GM19023 (cell line): ENCODE data around the gene WDR49.

Experiments used
- ATAC-seq: cut with Tn5 transposase; IDR thresholded peaks from one replicate; pipeline ENCODE4 v1.9.1; 2021; ENCODE audit warnings: mild to moderate bottlenecking, moderate library complexity; ENCODE audit not compliant: unreplicated experiment

The WDR49 gene

DNA sequence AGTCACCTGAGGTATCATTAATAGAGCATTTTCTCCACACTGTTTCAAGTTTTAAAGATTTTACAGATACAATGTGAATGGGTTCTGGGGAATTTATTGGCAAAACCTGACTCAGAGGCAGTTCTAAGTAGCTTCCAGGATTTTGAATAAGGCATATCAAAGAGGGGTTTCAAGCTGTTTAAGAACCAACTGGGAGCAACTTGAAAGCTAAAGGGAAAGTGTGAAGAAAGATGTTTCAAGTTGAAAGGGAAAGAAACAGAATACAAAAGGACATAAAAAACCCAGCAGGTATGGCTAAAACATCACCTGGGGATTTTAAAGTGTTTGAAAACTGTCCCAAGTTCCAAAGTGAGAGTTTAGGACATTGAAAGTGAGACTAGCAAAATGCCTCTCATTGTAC lies 162.1 kb downstream of the WDR49 start:
- ATAC-seq = no peak

- ATAC-seq = no peak
Observed at GRCh38 chr3:167489571-167489970, 164.2 kb downstream of the WDR49 start.

GRCh38 chr3:167487556-167487955 lies 166.2 kb downstream of the WDR49 start:
- ATAC-seq = no peak

GRCh38 chr3:167484551-167484950 lies 169.2 kb downstream of the WDR49 start:
- ATAC-seq = no peak

- ATAC-seq = no peak
Observed at GRCh38 chr3:167483708-167484475, 169.8 kb downstream of the WDR49 start.

DNA sequence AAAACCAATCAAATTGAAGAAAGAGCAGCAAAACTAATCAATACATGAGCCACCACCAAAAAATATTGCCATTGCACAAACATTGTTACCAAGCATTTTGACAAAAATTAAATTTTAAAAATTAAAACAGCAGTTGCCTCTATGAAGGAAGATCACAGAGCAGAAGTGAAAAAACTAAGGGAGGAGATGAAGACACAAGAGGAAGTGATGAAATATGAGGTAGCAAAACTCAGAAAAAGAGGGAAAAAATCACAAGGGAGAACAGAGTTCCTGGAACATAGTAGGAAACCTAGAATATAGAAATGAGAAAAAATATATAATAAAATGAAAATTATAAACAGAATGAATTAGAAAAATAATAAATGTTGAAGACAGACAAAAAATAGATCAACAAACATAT lies 172.6 kb downstream of the WDR49 start:
- ATAC-seq = no peak

GRCh38 chr3:167480748-167481147 lies 173.0 kb downstream of the WDR49 start:
- no peak for ATAC-seq

- no peak for ATAC-seq
Observed at GRCh38 chr3:167473863-167474262, 179.9 kb downstream of the WDR49 start, which contains the start of gene SERPINI2. Gene SERPINI2 (minus strand): TSS chr3:167474042. CDS start chr3:167471834, 2,208 bp downstream.

GRCh38 chr3:167469381-167469780 lies 184.4 kb downstream of the WDR49 start:
- no peak for ATAC-seq

DNA sequence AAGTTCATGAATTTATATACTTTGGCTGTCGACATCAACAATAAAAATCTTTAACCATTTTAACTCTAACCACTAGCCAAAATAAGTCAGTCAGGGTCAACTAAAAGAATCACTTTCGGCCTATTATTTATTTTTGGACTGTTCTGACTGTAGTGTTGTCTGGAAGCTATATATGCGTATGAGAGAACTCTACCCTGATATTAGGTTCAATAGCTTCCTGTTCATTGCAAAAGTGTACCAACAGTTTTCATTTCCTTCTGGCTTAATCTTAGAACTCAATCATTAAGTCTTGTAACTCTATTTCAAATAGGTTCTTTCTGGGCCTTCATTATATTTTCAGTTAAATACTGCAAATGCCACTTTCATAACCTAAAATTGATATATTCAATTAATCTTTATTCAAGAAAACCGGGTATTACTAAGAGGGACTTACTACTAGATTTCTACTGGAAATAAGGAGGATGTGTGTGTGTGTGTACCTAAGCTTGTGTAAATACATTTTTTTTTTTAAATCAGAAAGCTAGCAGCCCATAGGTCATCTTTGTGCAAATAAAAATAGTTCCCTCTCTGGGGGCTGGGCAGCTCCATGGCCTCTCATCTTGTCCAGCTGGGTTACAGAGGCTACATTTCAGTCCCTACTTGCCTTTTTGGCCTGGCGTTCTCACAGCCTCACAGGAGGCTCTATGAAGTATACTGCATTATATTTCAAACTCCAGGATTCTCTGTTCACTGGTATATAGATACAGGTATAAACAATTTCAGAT lies 185.7 kb downstream of the WDR49 start:
- ATAC-seq = no peak

DNA sequence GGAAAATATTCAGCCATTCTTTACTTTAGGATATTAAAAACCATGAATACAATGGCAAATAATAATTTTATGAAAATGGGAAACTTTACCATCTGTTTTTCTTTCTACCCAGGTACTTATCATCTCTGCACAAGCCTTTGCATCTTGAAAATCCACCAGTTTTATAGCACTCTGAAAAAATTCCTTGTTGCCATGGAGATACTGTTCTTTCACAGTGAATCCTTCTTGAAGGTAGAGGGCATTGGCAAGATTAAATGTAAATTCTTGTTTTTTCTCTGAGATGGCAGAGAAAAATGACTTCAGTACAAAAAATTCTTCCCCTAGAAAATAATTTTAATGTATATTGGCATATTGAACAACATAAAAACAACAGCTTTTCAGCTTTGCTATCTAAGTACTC lies 186.8 kb downstream of the WDR49 start:
- ATAC-seq = no peak

GRCh38 chr3:167456157-167456799 lies 197.5 kb downstream of the WDR49 start:
- no peak for ATAC-seq

- no peak for ATAC-seq
Observed at GRCh38 chr3:167453815-167454214, 199.9 kb downstream of the WDR49 start.

DNA sequence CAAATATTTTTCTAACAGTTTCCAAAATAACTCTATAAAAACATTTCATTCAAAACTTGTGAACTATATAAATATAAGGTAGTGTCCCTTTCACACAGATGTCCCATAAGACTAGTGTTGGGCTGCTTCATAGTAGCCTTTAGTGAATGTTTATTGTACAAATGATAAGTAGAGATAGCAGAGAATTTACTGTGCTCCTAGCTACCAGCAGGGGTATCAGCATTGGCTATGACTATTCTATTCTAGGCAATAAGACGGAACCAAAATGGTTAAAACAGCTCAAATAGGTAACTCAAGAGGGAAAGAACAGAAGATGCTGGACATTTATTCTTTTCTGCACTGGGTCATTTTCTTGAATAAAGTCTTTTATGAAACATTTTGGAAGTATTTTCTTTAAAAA lies 202.5 kb downstream of the WDR49 start:
- ATAC-seq = no peak

DNA sequence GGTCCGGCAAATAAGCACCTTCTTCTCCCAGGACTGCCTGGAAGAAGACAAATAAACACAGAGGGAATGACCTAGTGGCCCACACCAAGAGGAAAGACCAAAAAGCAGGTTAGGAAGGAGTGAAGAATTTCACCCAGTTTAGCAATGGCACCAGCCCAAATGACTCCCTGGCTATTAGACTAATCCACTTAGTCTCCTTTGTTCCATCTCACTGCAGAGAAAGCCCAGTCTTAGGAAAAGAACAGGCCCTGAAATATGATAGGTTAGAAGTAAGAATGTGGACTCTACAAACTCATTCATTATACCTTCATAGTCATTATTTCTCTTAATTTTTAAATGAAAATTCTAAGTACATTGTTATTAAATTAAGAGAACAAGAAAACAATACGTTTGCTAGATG lies 203.1 kb downstream of the WDR49 start:
- no peak for ATAC-seq

GRCh38 chr3:167450195-167450594 lies 203.5 kb downstream of the WDR49 start:
- ATAC-seq = no peak

DNA sequence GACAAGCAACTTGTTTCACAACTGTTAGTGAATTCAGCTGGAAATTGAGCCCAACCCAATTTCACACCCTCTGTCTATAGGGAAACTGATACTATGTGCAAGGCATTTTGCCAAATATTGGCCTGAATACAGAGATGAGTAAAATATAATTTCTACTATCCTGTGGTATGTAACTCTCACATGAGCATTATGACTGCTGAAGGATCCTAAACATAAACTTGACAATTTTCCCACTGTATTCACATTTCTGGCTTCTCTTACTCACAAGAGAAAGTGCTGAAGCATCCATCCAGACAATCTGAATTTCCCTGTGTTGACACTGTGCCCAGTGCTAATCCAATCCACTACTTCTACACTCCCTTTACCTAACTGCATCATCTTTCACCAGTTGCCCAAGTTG lies 208.3 kb downstream of the WDR49 start:
- ATAC-seq = no peak

DNA sequence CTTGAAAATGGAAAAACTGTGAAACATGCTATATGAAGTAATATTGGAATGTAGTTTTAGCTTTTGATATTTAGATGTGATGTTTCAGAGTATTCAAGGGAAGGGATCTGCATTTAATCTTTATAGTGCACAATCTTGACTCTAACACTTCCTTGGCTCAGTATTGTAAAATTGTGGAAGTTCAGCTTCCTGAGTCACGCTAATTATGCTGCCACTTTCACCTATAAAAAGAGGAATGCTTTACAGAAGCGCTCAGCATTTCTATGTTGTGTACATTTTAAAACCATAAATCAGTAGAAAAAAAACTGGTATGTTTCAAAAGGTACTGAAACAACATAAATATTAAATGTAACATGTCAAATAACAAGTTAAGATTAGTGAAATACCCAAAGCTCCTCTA lies 212.5 kb downstream of the WDR49 start:
- ATAC-seq = no peak

- no peak for ATAC-seq
Observed at GRCh38 chr3:167437428-167438139, 216.2 kb downstream of the WDR49 start.
